Activated naive CD4-positive, alpha-beta T cell treated with anti-CD3 and anti-CD28 coated beads for 36 hours (primary cell): ENCODE results near the gene BHLHA15. TPM values are rescaled to one million over a fixed set of nuclear protein-coding genes. Genes with fewer than 3 reads are reported as not detected.

ENCODE experiments used
- CTCF ChIA-PET: fragments of 350-600 bp; sonication (Branson Sonifier 250); formaldehyde crosslinking; loops from one replicate; lab custom pipeline; 2021; ENCODE audit warnings: antibody characterized with exemption; lab: Charles Lee
- DNase-seq: peaks from one replicate; pipeline ENCODE4 v3.0.0-alpha.2; 2020
- H3K27ac Mint-ChIP-seq: one replicate; pipeline ENCODE4 v1.8.0; 2021; ENCODE audit warnings: mild to moderate bottlenecking, mixed read lengths
- H3K27me3 Mint-ChIP-seq: one replicate; pipeline ENCODE4 v1.8.0; 2021; ENCODE audit warnings: low read depth, mixed read lengths
- H3K36me3 Mint-ChIP-seq: one replicate; pipeline ENCODE4 v1.8.0; 2021; ENCODE audit warnings: low read depth, mixed read lengths
- H3K4me1 Mint-ChIP-seq: one replicate; pipeline ENCODE4 v1.8.0; 2021; ENCODE audit warnings: low read depth, mixed read lengths
- H3K4me3 Mint-ChIP-seq: one replicate; pipeline ENCODE4 v1.8.0; 2021; ENCODE audit warnings: mild to moderate bottlenecking, moderate library complexity, mixed read lengths
- H3K9me3 Mint-ChIP-seq: one replicate; pipeline ENCODE4 v1.8.0; 2021; ENCODE audit warnings: mixed read lengths
- intact Hi-C: fragments of 100-400 bp; cut with micrococcal nuclease; formaldehyde crosslinking; loops from one replicate; pipeline ENCODE4 v1.15.1; 2023
- total RNA-seq, 2 experiments: library from RNA; stranded (reverse); gene quantifications; one replicate each; pipeline ENCODE4 v1.2.3, GENCODE V29; 2021

BHLHA15 gene
- total RNA-seq, 2 experiments from 2014 or later: 0.40 to 0.41 TPM

GRCh38 chr7:98192781-98193457, 18.3 kb upstream of the BHLHA15 start:
- Mint-ChIP-seq H3K9me3 (no peaks in the 10 kb centered on the region), H3K4me1 (no peaks in the 10 kb centered on the region), H3K4me3 (no peak overlapping the region), H3K27me3 (no peaks in the 10 kb centered on the region), H3K27ac (no peak overlapping the region), H3K36me3 (peaks cover 30% of the 10 kb centered on the region)
- intact Hi-C loops: no loop called here
- DNase-seq: no peak
- CTCF ChIA-PET: interaction anchor here (0.7 kb wide), 1 partner anchor 154 kb away, joined by 4 read pairs; no protein-coding TSS in a partner anchor

- H3K4me3 Mint-ChIP-seq: no peak overlapping the region
- intact Hi-C loops: no loop called here
- no peak for DNase-seq
- H3K9me3 Mint-ChIP-seq: no peaks in the 10 kb centered on the region
- CTCF ChIA-PET: no interaction called here
- H3K27ac Mint-ChIP-seq: no peak overlapping the region
- no peaks in the 10 kb centered on the region for H3K4me1 Mint-ChIP-seq
- H3K27me3 Mint-ChIP-seq: no peaks in the 10 kb centered on the region
- peaks cover 26% of the 10 kb centered on the region for H3K36me3 Mint-ChIP-seq
These were observed 17.6 kb upstream of the BHLHA15 start for GRCh38 chr7:98193474-98194180.

- intact Hi-C loops: no loop called here
- Mint-ChIP-seq H3K9me3 (peaks cover 3% of the 10 kb centered on the region), H3K36me3 (peaks cover 25% of the 10 kb centered on the region), H3K4me1 (peaks cover 3% of the 10 kb centered on the region), H3K4me3 (no peak overlapping the region), H3K27me3 (no peaks in the 10 kb centered on the region), H3K27ac (no peak overlapping the region)
- no peak for DNase-seq
- CTCF ChIA-PET: interaction anchor here (1.5 kb wide), 1 partner anchor 25 kb away, joined by 7 read pairs; no protein-coding TSS in a partner anchor
These were observed 17.1 kb upstream of the BHLHA15 start for GRCh38 chr7:98194186-98194585.

- intact Hi-C loops: no loop called here
- H3K36me3 Mint-ChIP-seq: peaks cover 24% of the 10 kb centered on the region
- DNase-seq: no peak
- no peaks in the 10 kb centered on the region for H3K27me3 Mint-ChIP-seq
- CTCF ChIA-PET: interaction anchor here (0.6 to 1.5 kb wide), 2 partner anchors 26 to 132 kb away, joined by 3 to 7 read pairs; no protein-coding TSS in a partner anchor
- peaks cover 3% of the 10 kb centered on the region for H3K4me1 Mint-ChIP-seq
- no peak overlapping the region for H3K27ac Mint-ChIP-seq
- H3K4me3 Mint-ChIP-seq: no peak overlapping the region
- peaks cover 5% of the 10 kb centered on the region for H3K9me3 Mint-ChIP-seq
These were observed 16.4 kb upstream of the BHLHA15 start for GRCh38 chr7:98194672-98195457.

- Mint-ChIP-seq H3K36me3 (peaks cover 22% of the 10 kb centered on the region), H3K27me3 (no peaks in the 10 kb centered on the region), H3K9me3 (peaks cover 8% of the 10 kb centered on the region), H3K4me1 (peaks cover 24% of the 10 kb centered on the region), H3K4me3 (no peak overlapping the region), H3K27ac (no peak overlapping the region)
- DNase-seq: no peak
- intact Hi-C loops: no loop called here
- CTCF ChIA-PET: interaction anchor here (0.6 to 1.3 kb wide), 4 partner anchors 31 to 606 kb away, joined by 3 to 4 read pairs (median 3); no protein-coding TSS in a partner anchor
These were observed 14.3 kb upstream of the BHLHA15 start for GRCh38 chr7:98196706-98197605.

- Mint-ChIP-seq H3K27ac (no peak overlapping the region), H3K36me3 (peaks cover 23% of the 10 kb centered on the region), H3K4me3 (no peak overlapping the region), H3K4me1 (peaks cover 46% of the 10 kb centered on the region), H3K9me3 (peaks cover 8% of the 10 kb centered on the region), H3K27me3 (no peaks in the 10 kb centered on the region)
- CTCF ChIA-PET: interaction anchor here (1.3 kb wide), 1 partner anchor 30 kb away, joined by 5 read pairs; no protein-coding TSS in a partner anchor
- intact Hi-C loops: no loop called here
- no peak for DNase-seq
These were observed 12.1 kb upstream of the BHLHA15 start for GRCh38 chr7:98199131-98199530.

GRCh38 chr7:98200364-98200763, 10.9 kb upstream of the BHLHA15 start:
- H3K4me3 Mint-ChIP-seq: no peak overlapping the region
- peaks cover 26% of the 10 kb centered on the region for H3K36me3 Mint-ChIP-seq

GRCh38 chr7:98202367-98203195, 8.7 kb upstream of the BHLHA15 start:
- H3K27me3 Mint-ChIP-seq: no peaks in the 10 kb centered on the region
- peaks cover 8% of the 10 kb centered on the region for H3K9me3 Mint-ChIP-seq
- peak; percentile 81 for DNase-seq
- H3K27ac Mint-ChIP-seq: peak overlapping the region; percentile 71
- peaks cover 26% of the 10 kb centered on the region for H3K36me3 Mint-ChIP-seq
- intact Hi-C loops: loop anchor here (1.0 to 2.0 kb wide), 5 partner anchors 27 to 198 kb away; partner anchors contain the start of genes BAIAP2L1, BRI3 and TECPR1
- CTCF ChIA-PET: interaction anchor here (0.6 to 1.5 kb wide), 4 partner anchors 34 to 261 kb away, joined by 3 to 7 read pairs (median 5); no protein-coding TSS in a partner anchor
- peaks cover 60% of the 10 kb centered on the region for H3K4me1 Mint-ChIP-seq
- peak overlapping the region; percentile 61 for H3K4me3 Mint-ChIP-seq

More at GRCh38 chr7:98200364-98200763, 10.9 kb upstream of the BHLHA15 start:
- CTCF ChIA-PET: no interaction called here
- peaks cover 56% of the 10 kb centered on the region for H3K4me1 Mint-ChIP-seq
- H3K27me3 Mint-ChIP-seq: no peaks in the 10 kb centered on the region
- intact Hi-C loops: loop anchor here (2.0 kb wide), 1 partner anchor 40 kb away; no protein-coding TSS in a partner anchor
- H3K9me3 Mint-ChIP-seq: peaks cover 8% of the 10 kb centered on the region
- no peak for DNase-seq
- peak overlapping the region; percentile 27 for H3K27ac Mint-ChIP-seq

GRCh38 chr7:98203261-98203963, 7.8 kb upstream of the BHLHA15 start:
- intact Hi-C loops: loop anchor here (2.0 kb wide), 2 partner anchors 77 to 197 kb away; partner anchors contain the start of genes BAIAP2L1 and BRI3
- peaks cover 23% of the 10 kb centered on the region for H3K36me3 Mint-ChIP-seq

More at GRCh38 chr7:98203261-98203963, 7.8 kb upstream of the BHLHA15 start:
- no peak for DNase-seq
- Mint-ChIP-seq H3K4me3 (no peak overlapping the region), H3K27ac (peak overlapping the region; percentile 24), H3K4me1 (peaks cover 60% of the 10 kb centered on the region), H3K9me3 (peaks cover 8% of the 10 kb centered on the region), H3K27me3 (no peaks in the 10 kb centered on the region)
- CTCF ChIA-PET: interaction anchor here (0.6 to 1.5 kb wide), 4 partner anchors 35 to 676 kb away, joined by 3 to 7 read pairs (median 5); no protein-coding TSS in a partner anchor
